ENCODE measurements around the gene HTT. TPM values are rescaled to one million over a fixed set of nuclear protein-coding genes. Genes with fewer than 3 reads are reported as not detected.

The HTT gene
- total and polyA plus RNA-seq, 9 of the 15 experiments (the other 6 are each of a cell fraction or from before 2014, with no cell fraction given): 0.66 to 31.6 (median 14.7) TPM

DNA sequence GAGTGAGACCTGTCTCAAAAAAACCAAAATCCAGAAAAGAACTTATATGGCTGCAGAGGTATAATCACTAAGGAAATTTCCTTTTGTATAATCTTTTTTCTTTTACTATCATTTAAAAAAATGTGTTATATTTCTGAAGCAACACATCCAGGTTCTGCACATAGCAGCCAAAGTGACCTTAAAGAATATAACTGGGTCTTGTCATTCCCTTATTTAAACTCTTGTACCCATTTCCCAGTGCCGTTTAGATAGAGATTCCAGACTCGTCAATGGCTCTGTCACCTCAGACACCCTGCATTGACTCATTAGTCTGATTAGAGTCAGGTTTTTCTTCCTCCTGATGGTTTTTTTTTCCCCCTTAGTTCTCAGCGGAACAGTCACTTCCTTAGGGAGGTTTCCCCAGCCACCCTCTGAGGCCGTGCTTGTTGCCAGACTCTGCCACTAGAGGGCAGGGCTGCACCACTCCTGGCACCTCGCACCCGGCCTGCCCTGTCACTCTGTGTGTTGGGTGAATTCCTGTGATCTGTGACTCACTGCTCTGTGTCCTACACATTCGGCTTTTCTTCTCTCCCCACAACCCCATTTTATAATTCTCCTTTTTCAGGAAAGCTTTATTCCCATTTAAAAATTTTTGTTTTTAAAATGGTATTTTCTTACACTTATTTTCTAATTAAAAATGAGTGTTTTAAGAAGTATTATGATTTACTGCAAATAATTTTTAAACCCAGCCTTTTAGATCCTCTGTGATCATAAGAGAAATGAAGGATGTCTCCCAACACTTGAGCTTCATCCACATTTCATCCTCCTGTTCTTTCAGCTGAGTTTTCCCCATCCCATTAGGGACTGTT is 32.1 kb downstream of the HTT start (continued):
- TF ChIP-seq, protein P1, sequence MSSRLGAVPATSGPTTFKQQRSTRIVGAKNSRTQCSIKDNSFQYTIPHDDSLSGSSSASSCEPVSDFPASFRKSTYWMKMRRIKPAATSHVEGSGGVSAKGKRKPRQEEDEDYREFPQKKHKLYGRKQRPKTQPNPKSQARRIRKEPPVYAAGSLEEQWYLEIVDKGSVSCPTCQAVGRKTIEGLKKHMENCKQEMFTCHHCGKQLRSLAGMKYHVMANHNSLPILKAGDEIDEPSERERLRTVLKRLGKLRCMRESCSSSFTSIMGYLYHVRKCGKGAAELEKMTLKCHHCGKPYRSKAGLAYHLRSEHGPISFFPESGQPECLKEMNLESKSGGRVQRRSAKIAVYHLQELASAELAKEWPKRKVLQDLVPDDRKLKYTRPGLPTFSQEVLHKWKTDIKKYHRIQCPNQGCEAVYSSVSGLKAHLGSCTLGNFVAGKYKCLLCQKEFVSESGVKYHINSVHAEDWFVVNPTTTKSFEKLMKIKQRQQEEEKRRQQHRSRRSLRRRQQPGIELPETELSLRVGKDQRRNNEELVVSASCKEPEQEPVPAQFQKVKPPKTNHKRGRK (tag; IDR thresholded peaks at IDR 0.05): no peak
- TF ChIP-seq ZBTB34 (CRISPR knock-in tag; IDR thresholded peaks at IDR 0.05): no peak
- TF ChIP-seq ASH1L (IDR thresholded peaks at IDR 0.05; ENCODE audit: borderline replicate concordance, low read depth, partially characterized antibody): no peak
- TF ChIP-seq ZNF766 (CRISPR knock-in tag; conservative IDR thresholded peaks at IDR 0.05): no peak
- no peak for TF ChIP-seq LCOR (CRISPR knock-in tag; IDR thresholded peaks at IDR 0.05)
- TF ChIP-seq, protein P2, sequence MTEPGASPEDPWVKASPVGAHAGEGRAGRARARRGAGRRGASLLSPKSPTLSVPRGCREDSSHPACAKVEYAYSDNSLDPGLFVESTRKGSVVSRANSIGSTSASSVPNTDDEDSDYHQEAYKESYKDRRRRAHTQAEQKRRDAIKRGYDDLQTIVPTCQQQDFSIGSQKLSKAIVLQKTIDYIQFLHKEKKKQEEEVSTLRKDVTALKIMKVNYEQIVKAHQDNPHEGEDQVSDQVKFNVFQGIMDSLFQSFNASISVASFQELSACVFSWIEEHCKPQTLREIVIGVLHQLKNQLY (CRISPR knock-in tag; conservative IDR thresholded peaks at IDR 0.05): no peak
- TF ChIP-seq ZSCAN29 (IDR thresholded peaks at IDR 0.05): no peak
- 0 out of 2 replicates have a peak, but pooled peaks have one; percentile 31 for TF ChIP-seq CXXC5 (CRISPR knock-in tag; IDR thresholded peaks at IDR 0.05)
- TF ChIP-seq, protein P3, sequence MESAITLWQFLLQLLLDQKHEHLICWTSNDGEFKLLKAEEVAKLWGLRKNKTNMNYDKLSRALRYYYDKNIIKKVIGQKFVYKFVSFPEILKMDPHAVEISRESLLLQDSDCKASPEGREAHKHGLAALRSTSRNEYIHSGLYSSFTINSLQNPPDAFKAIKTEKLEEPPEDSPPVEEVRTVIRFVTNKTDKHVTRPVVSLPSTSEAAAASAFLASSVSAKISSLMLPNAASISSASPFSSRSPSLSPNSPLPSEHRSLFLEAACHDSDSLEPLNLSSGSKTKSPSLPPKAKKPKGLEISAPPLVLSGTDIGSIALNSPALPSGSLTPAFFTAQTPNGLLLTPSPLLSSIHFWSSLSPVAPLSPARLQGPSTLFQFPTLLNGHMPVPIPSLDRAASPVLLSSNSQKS (CRISPR knock-in tag; IDR thresholded peaks at IDR 0.05): no peak
- TF ChIP-seq, protein P4, sequence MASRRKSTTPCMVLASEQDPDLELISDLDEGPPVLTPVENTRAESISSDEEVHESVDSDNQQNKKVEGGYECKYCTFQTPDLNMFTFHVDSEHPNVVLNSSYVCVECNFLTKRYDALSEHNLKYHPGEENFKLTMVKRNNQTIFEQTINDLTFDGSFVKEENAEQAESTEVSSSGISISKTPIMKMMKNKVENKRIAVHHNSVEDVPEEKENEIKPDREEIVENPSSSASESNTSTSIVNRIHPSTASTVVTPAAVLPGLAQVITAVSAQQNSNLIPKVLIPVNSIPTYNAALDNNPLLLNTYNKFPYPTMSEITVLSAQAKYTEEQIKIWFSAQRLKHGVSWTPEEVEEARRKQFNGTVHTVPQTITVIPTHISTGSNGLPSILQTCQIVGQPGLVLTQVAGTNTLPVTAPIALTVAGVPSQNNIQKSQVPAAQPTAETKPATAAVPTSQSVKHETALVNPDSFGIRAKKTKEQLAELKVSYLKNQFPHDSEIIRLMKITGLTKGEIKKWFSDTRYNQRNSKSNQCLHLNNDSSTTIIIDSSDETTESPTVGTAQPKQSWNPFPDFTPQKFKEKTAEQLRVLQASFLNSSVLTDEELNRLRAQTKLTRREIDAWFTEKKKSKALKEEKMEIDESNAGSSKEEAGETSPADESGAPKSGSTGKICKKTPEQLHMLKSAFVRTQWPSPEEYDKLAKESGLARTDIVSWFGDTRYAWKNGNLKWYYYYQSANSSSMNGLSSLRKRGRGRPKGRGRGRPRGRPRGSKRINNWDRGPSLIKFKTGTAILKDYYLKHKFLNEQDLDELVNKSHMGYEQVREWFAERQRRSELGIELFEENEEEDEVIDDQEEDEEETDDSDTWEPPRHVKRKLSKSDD (conservative IDR thresholded peaks at IDR 0.05; ENCODE audit: low read length): no peak
- no peak for TF ChIP-seq KDM5B (IDR thresholded peaks at IDR 0.05; ENCODE audit: insufficient replicate concordance, low read depth, low read length)
- TF ChIP-seq ZNF124 (CRISPR knock-in tag; IDR thresholded peaks at IDR 0.05): no peak
- 0 out of 2 replicates have a peak, but pooled peaks have one; percentile 12 for TF ChIP-seq GABPA (tag; conservative IDR thresholded peaks at IDR 0.05; ENCODE audit: low read depth)
- no peak for TF ChIP-seq ZNF785 (CRISPR knock-in tag; IDR thresholded peaks at IDR 0.05)
- no peak for TF ChIP-seq SP1 (CRISPR knock-in tag; IDR thresholded peaks at IDR 0.05)
- TF ChIP-seq ZNF77 (CRISPR knock-in tag; IDR thresholded peaks at IDR 0.05): no peak
